MM.1S (cell line): Measurements from ENCODE around the gene TMEM187.

Experiments
- EZH2 ChIP-seq: fragments of 300-600 bp; sonication (generic); optimal IDR thresholded peaks from 2 replicates; pipeline ENCODE3; 2017; ENCODE audit warnings: low read depth, mild to moderate bottlenecking, antibody characterized with exemption, low read length, mixed read lengths
- EZH2phosphoT487 ChIP-seq: fragments of 300-600 bp; sonication (generic); IDR thresholded peaks from 2 replicates; pipeline ENCODE4 v1.6.1; 2018; ENCODE audit warnings: antibody characterized with exemption, low read length
- TF ChIP-seq, protein P1 (sequence below): fragments of 300-600 bp; sonication (generic); IDR thresholded peaks from 2 replicates; pipeline ENCODE4 v1.5.1; 2016; ENCODE audit warnings: antibody characterized with exemption, low read length, mixed read lengths

DNA sequence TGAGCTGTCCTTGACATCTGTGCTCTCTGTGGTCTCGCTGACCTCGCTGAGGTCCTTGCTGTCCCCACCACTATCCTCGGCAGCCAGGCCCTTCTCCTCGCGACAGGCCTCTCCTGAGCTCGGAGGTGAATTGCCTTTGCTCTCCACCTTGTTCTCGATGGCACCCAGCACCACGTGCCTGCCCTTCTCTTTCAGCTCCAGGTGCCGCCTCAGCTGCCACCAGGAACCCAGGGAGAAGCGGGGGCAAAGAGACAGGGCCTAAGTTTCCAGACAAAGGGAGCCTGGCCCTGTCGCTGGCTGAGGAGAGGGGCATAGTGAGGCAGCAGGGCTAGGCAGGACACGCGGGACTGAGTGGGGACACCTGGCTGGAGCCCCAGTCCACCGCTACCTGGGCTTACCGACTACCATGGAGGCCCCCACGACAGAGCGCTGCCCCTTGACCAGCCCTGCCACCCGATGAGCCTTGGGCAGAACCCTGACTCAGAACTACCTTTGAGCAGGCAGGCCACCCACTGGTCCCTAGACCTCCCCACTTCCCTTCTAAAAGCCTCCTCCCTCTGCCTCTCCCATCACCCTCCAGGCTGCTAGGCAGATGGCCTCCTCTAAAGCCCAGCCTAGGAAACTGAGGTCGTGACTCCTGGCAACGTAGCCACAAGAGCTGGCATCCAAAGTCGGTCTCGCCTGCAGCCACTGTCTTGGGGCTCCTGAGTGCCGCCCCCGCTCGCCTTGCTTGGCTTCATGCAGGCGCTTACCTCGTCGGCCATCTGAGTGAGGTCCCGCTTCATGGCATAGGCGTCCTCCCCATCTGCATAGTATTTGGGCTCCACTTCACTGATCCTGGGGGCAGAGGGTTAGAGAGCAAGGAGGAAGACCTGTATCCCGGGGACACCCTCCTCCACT is 42.3 kb upstream of the TMEM187 start:
- TF ChIP-seq, protein P1, sequence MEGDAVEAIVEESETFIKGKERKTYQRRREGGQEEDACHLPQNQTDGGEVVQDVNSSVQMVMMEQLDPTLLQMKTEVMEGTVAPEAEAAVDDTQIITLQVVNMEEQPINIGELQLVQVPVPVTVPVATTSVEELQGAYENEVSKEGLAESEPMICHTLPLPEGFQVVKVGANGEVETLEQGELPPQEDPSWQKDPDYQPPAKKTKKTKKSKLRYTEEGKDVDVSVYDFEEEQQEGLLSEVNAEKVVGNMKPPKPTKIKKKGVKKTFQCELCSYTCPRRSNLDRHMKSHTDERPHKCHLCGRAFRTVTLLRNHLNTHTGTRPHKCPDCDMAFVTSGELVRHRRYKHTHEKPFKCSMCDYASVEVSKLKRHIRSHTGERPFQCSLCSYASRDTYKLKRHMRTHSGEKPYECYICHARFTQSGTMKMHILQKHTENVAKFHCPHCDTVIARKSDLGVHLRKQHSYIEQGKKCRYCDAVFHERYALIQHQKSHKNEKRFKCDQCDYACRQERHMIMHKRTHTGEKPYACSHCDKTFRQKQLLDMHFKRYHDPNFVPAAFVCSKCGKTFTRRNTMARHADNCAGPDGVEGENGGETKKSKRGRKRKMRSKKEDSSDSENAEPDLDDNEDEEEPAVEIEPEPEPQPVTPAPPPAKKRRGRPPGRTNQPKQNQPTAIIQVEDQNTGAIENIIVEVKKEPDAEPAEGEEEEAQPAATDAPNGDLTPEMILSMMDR, result no peak
- TF ChIP-seq EZH2phosphoT487 (no peak), EZH2 (no peak)
